ENCODE data around the gene ZNF782.
"Not testable (repeated sequence)": the region's sequence is repeated elsewhere in the genome, so short reads cannot be mapped to it uniquely, and the experiment has no call there.

The ZNF782 gene

DNA sequence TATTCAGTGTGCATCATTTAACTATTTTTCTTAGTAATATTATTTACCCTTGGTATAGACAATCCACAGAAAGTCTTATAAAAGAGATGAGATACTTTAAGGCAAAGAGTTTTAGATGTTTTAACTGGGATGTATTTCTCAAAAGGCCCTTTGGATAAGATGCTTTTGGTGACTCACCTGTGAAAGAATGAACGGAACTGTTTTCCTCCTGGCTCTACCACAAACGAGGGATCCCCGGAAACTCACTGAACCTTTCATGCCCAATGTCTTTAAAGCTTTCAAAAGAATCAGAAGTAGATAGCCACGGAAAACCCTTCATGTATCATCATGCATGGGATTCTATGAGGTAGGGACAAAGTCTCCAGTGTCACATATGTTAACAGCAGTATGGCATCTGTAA is 1.6 kb downstream of the ZNF782 start:
- DNase-seq: no peak

DNA sequence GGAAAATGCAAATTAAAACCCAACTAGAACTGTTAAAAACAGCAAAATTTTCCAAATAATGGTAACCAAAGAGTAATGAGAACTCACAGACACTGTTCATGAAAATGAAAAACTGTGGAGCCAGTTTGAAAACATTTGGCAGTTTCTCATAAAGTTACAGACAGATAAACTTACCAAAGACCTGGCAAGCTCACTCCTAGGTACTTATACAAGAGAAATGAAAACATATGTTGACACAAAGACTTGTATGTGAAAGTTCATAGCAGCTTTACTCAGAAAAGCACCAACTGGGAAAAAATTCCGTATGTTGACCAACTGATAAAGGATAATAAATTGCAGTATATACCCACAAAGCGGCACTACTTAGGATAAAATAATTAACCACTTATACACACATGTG is 10.3 kb downstream of the ZNF782 start:
- DNase-seq: no peak

DNA sequence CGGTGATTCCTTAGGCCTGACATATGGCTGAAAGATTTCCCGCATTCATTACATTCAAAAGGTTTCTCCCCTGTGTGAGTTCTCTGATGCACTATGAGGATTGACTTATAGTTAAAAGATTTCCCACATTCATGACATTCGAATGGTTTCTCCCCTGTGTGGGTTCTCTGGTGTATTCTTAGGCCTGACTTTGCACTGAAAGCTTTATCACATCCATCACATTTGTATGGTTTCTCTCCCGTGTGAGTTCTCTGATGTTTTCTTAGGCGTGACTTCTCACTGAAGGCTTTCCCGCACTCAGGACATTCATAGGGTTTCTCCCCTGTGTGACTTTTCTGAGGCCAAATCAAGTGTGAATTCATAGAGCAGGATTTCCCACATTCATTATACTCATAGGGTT is 35.8 kb downstream of the ZNF782 start:
- no peak for DNase-seq

DNA sequence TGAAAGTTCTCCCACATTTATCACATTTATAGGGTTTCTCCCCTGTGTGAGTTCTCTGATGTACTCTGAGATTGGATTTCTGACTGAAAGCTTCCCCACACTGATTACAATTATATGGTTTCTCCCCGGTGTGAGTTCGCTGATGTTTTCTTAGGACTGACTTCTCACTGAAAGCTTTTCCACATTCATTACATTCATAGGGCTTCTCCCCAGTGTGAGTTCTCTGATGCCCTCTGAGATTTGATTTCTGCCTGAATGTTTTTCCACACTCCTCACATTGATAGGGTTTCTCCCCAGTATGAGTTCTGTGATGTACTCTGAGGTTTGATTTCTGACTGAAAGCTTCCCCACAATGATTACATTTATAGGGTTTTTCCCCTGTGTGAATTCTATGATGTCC is 36.3 kb downstream of the ZNF782 start:
- DNase-seq: no peak

DNA sequence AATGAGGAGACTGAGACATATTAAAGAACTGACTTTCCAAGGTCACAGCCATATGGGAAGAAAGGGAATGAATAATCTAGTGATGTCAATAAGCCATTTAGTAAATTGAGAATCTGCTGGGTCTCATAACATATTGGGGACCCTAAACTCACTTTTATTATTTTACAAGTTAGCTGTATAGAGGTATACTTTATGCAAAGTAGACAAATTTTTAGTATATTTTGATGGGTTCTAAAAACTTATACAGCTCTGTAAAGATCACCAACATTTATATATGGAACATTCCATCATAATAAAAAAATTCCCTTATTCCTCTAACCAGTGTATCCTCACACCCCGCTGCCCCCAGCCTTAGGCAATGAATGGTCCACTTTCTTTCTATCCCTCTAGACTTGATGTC is 40.7 kb downstream of the ZNF782 start:
- no peak for DNase-seq

DNA sequence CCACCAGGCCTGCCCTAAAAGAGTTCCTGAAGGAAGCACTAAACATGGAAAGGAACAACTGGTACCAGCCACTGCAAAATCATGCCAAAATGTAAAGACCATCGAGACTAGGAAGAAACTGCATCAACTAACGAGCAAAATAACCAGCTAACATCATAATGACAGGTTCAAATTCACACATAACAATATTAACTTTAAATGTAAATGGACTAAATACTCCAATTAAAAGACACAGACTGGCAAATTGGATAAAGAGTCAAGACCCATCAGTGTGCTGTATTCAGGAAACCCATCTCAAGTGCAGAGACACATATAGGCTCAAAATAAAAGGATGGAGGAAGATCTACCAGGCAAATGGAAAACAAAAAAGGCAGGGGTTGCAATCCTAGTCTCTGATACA is 55.4 kb downstream of the ZNF782 start:
- not testable (repeated sequence) for DNase-seq

DNA sequence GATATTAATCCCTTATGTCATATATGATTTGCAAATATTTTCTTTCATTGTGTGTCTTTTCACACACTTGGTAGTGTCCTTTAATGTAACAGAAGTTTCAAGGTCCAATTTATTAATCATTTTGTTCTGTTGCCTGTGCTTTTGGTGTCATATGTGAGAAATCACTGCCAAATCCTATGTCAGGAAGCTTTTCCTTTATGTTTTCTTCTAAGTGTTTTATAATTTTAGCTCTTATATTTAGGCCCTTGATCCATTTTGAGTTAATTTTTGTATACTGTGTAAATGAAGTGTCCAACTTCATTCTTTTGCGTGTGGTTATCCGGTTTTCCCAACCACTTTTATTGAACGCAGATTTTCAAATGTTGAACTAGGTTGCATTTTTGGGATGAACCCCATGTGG is 70.3 kb downstream of the ZNF782 start:
- DNase-seq: no peak

DNA sequence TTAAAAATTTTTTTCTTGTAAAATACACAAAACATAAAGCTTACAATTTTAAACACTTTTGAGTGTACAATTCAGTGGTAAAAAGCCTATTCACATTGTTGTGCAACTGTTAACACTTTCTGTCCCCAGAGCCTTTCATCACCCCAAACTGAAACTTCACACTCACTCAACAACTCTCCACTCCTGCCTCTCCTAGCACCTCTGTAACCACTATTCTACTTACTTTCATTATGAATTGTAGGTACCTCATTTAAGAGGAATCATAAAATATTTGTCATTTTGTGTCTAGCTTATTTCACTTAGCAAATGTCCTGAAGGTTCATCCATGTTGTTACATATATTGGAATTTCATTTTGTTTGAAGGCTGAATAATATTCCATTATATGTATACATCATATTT is 72.1 kb downstream of the ZNF782 start:
- no peak for DNase-seq

DNA sequence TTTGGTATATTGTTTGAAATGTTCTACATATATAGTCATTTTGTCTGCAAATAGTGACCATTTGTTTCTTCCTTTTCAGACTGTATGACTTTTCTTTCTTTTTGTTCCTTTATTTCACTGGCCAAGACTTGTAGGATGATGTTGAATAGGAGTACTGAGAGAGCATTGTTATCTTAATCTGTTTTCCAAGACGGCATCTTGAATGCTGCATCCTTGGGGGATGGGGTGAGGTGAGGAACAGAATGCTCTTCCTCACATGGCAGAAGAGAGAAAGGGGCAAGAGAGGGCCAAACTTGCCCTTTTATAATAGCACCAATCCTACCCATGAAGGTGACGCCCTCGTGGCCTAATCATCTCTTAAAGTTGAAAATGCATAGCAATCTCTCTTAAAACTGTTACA is 72.8 kb downstream of the ZNF782 start:
- no peak for DNase-seq

DNA sequence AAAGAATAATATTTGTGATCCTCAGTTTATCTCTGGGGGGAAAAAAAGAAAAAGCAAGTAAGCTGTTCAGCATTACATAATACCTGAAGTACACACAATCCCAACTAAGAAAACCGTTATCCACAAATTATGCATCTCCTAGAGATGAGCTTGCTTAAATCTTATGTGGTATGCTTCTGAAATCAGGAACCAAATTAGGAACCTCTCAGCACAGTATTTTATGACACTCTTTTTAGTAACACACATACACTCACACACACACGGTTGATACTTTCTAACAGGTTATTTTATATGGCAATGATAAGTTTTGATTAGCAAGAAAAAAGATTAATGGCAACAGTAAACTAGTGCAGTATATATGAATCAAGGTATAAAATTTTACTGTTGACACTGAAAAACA is 75.2 kb downstream of the ZNF782 start:
- no peak for DNase-seq

DNA sequence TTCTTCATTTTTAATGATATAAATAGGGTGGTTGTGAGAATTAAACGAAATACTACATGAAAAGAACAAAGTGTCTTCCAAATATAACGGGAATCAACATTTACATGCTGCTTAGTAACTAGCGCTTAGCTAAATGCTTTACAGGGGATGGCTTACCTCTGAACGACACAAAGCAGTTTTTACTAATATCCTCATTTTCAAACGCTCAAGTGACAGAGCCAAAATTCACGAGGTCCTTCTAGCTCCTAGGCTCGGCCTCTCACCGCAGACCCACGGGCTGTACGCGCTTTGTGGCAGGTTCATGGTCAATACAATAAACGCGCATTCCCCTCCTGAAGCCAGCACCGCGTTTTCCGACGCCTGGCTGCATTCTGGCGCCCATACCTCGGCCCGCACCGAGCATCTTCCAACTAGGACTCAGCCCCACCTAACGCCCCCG is 76.9 kb downstream of the ZNF782 start:
- DNase-seq: no peak

DNA sequence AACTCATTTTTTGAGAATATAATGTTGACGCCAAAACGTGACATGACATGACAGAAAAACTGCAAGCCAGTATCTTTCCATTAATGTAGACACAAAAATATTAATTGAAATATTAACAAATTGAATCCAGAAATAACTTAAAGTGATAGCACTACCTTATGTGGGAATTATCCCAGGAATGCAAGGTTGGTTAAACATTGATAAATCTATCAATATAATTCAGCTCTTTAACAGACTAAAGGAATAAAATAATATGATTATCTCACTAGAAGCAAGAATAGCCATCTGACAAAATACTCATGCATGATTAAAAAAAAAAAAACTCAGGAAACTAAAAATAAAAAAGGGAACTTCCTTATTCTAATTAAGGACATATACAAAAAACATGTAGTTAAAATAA is 83.2 kb downstream of the ZNF782 start:
- no peak for DNase-seq

DNA sequence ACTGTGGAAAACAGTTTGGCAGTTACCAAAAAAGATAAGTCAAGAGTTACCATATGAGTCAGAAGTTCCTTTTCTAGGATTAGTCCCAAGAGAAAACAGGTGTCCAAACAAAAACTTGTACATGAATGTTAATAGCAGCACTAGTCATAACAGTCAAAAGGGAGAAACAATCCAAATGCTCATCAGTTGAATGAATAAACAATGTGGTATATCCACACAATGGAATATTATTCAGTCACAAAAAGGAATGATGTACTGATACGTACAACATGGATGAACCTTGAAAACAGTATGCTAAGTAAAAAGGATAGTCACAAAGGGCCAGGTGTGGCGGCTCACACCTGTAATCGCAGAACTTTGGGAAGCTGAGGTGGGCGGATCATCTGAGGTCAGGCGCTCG is 84.3 kb downstream of the ZNF782 start:
- no peak for DNase-seq
